Activated T-helper 1 cell treated with Interleukin-2 at 50 U/mL for 16 hours (primary cell): Measurements from ENCODE around the gene EMC10.
"Not testable (repeated sequence)": the region's sequence is repeated elsewhere in the genome, so short reads cannot be mapped to it uniquely, and the experiment has no call there.

Source experiments
- DNase-seq: peaks from one replicate; pipeline ENCODE4 v3.0.0-alpha.2; 2020; ENCODE audit warnings: low read depth

EMC10 gene

GRCh38 chr19:50476224-50476906, at the start of gene EMC10, which contains the start of gene GARIN5A:
Gene EMC10, plus strand, starts transcription at chr19:50476507. Its CDS starts 38 bp downstream, at chr19:50476545.
Gene GARIN5A, minus strand, starts transcription at chr19:50476848. Its CDS starts 460 bp downstream, at chr19:50476388.
- DNase-seq, result peak; percentile 89

GRCh38 chr19:50427318-50427925, 48.9 kb upstream of the EMC10 start:
- no peak for DNase-seq

- no peak for DNase-seq
Measured at GRCh38 chr19:50427997-50428425, 48.3 kb upstream of the EMC10 start.

- no peak for DNase-seq
Measured at GRCh38 chr19:50428772-50429463, 47.4 kb upstream of the EMC10 start.

- DNase-seq, result no peak
Measured at GRCh38 chr19:50430888-50431342, 45.4 kb upstream of the EMC10 start.

GRCh38 chr19:50431343-50432220, 44.7 kb upstream of the EMC10 start:
- DNase-seq, result peak; percentile 74

- DNase-seq, result no peak
Measured at GRCh38 chr19:50432221-50433028, 43.9 kb upstream of the EMC10 start, which contains the start of gene MYBPC2. Gene MYBPC2, plus strand, starts transcription at chr19:50432892. Its CDS starts 62 bp downstream, at chr19:50432954.

GRCh38 chr19:50433201-50434180, 42.8 kb upstream of the EMC10 start:
- no peak for DNase-seq

GRCh38 chr19:50434525-50434924, 41.8 kb upstream of the EMC10 start:
- DNase-seq, result no peak

- DNase-seq, result no peak
Measured at GRCh38 chr19:50435221-50435620, 41.1 kb upstream of the EMC10 start.

GRCh38 chr19:50435627-50436026, 40.7 kb upstream of the EMC10 start:
- DNase-seq, result no peak

- no peak for DNase-seq
Measured at GRCh38 chr19:50437862-50438449, 38.4 kb upstream of the EMC10 start.

GRCh38 chr19:50439130-50439529, 37.2 kb upstream of the EMC10 start:
- DNase-seq, result not testable (repeated sequence)

- DNase-seq, result no peak
Measured at GRCh38 chr19:50444059-50444458, 32.2 kb upstream of the EMC10 start.

GRCh38 chr19:50447053-50447452, 29.3 kb upstream of the EMC10 start:
- no peak for DNase-seq

GRCh38 chr19:50447750-50448149, 28.6 kb upstream of the EMC10 start:
- no peak for DNase-seq

GRCh38 chr19:50449236-50449899, 26.9 kb upstream of the EMC10 start:
- DNase-seq, result no peak

GRCh38 chr19:50450369-50451222, 25.7 kb upstream of the EMC10 start:
- DNase-seq, result no peak
